PFSK-1 (cell line): ENCODE data around the gene SERGEF.

Experiments used
- FOXP2 ChIP-seq: optimal IDR thresholded peaks from 2 replicates; pipeline ENCODE3; 2011; ENCODE audit warnings: borderline replicate concordance, control low read depth, inconsistent platforms; ENCODE audit not compliant: insufficient read depth; ENCODE audit errors: extremely low read length, extremely low read depth
- POLR2AphosphoS5 ChIP-seq: IDR thresholded peaks from 2 replicates; pipeline ENCODE4 v1.6.1; 2012; ENCODE audit warnings: low read depth, mild to moderate bottlenecking, control low read depth, low read length, moderate library complexity
- SIN3A ChIP-seq: IDR thresholded peaks from 2 replicates; pipeline ENCODE4 v1.6.1; 2012; ENCODE audit warnings: mild to moderate bottlenecking, low read length, moderate library complexity, borderline replicate concordance; ENCODE audit not compliant: insufficient read depth
- TAF1 ChIP-seq: IDR thresholded peaks from 2 replicates; pipeline ENCODE4 v1.6.1; 2012; ENCODE audit warnings: low read length, control low read depth, borderline replicate concordance; ENCODE audit not compliant: insufficient read depth
- TF ChIP-seq, protein P1 (sequence below), 2 experiments: IDR thresholded peaks; 2 replicates each; pipeline versions ENCODE4 v1.6.1 to v1.8.0; 2011 to 2012; ENCODE audit warnings: low read depth in 2 of 2, low read length in 2 of 2, control low read depth in 1 of 2, inconsistent platforms in 1 of 2, mild to moderate bottlenecking in 1 of 2, moderate library complexity in 1 of 2; ENCODE audit not compliant: insufficient read depth in 1 of 2

DNA sequence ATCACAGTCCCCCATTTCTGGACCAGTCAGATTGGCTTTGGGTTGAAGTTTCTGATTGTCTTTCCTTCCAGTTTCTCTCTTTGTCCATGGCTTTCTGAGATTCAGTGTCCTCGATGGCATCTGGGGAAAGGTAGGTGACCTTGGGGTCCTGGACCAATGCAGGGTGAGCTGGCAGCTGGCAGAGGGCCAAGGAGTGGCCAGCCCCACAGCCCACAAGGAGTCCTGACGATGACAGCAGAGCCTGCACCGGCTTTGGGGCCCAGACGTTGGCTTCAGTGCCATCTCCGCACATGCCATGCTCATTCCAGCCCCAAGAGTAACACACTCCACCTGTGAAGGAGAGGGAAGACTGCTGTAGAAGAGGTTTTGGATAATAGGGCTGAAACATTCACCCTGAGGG, 224.8 kb downstream of the SERGEF start:
- TF ChIP-seq SIN3A: no peak
- TF ChIP-seq TAF1: no peak
- TF ChIP-seq POLR2AphosphoS5: no peak
- TF ChIP-seq, protein P1, sequence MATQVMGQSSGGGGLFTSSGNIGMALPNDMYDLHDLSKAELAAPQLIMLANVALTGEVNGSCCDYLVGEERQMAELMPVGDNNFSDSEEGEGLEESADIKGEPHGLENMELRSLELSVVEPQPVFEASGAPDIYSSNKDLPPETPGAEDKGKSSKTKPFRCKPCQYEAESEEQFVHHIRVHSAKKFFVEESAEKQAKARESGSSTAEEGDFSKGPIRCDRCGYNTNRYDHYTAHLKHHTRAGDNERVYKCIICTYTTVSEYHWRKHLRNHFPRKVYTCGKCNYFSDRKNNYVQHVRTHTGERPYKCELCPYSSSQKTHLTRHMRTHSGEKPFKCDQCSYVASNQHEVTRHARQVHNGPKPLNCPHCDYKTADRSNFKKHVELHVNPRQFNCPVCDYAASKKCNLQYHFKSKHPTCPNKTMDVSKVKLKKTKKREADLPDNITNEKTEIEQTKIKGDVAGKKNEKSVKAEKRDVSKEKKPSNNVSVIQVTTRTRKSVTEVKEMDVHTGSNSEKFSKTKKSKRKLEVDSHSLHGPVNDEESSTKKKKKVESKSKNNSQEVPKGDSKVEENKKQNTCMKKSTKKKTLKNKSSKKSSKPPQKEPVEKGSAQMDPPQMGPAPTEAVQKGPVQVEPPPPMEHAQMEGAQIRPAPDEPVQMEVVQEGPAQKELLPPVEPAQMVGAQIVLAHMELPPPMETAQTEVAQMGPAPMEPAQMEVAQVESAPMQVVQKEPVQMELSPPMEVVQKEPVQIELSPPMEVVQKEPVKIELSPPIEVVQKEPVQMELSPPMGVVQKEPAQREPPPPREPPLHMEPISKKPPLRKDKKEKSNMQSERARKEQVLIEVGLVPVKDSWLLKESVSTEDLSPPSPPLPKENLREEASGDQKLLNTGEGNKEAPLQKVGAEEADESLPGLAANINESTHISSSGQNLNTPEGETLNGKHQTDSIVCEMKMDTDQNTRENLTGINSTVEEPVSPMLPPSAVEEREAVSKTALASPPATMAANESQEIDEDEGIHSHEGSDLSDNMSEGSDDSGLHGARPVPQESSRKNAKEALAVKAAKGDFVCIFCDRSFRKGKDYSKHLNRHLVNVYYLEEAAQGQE (IDR thresholded peaks at IDR 0.05; ENCODE audit: insufficient read depth in 1 of 2, low read depth in 2 of 2, low read length in 2 of 2): no peak
- no peak for TF ChIP-seq FOXP2
